ENCODE measurements around the gene KCNIP1.

KCNIP1 gene

DNA sequence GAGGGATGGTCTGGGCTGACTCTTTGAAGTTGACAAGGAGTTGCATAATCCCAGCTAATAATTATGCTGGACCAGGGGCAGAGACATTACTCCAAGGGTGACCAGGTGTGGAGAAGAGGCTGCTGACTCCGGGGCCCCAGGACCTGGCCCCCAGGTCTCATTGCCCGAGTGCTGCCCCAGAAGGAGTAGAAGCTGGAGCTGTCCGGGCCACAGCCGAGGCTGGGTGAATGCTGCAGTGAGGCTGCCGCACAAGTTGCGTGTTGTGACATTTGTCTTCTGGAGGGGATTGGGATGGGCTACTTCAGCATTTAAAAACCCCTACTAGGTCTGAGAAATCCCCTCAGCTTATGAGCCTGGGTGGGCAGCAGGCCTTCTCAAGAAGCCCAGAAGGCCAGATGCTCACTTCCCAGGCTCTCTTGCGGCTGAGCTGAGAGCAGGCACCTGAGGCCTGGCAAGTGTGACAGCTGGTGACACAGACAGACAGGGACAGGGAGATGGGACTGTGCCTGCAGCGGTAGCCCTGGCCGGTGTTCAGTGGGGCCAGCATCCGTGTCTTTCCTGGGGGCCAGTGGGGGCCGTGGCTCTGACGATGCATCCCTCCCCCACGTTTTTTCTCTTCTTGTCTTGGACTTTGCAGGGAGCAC is 122.8 kb downstream of the KCNIP1 start:
- no peak for DNase-seq (ENCODE audit: low read depth in 2 of 3, low spot score in 1 of 3)

DNA sequence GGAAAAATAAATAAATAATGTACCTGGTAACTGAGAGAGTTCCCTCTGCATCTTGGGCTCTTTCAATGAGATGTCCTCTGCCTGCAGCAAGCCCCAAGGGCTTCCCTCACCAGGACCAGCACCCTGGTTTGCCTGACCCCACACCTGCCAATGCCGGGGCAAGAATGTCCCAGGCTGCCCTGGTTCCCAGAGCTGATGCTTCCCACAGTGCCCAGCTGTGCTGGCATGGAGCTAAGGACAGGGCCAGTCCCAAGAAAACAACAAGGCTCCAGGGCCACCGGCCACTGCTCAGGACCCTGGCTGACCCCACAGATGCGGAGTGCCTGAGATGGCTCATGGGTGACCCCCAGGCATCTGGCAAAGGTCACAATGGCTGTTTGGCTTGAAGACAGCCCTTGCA is 123.5 kb downstream of the KCNIP1 start:
- DNase-seq (ENCODE audit: low read depth in 2 of 3, low spot score in 1 of 3) = no peak

GRCh38 chr5:170628028-170628427 is 124.2 kb downstream of the KCNIP1 start:
- no peak for DNase-seq (ENCODE audit: low read depth in 2 of 3, low spot score in 1 of 3)

GRCh38 chr5:170628691-170629565 is 125.1 kb downstream of the KCNIP1 start:
- DNase-seq (ENCODE audit: low read depth in 2 of 3, low spot score in 1 of 3) = no peak

DNA sequence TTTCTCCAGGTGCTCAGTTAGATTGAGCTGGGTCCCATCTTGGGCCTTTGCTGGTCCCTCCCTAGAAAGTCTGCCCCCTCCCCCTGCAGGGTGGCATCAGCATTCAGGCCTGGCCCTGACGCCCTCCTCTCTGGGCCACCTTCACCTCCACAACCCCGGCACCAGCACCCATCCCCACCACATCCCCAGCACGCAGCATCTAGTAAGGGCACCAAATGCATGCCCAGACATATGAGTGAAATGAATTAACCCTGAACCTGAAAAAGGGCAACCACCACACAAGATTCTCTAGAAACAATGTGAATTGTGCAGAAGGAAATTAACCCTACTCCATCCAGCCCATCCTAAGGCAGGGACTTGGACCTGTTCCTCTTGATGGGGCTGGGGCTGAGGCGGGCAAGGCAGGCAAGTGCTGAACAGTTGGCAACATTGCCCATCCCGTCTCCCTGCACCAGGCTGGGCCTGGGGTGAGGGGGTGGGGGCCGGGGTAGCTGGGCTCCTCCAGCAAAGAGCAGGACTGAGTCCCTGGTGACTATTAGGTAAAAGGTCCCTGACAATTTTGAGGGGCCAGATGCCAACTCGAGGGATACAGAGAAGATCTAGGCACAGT is 125.9 kb downstream of the KCNIP1 start:
- DNase-seq (ENCODE audit: low read depth in 2 of 3, low spot score in 1 of 3) = no peak

- no peak for DNase-seq (ENCODE audit: low read depth in 2 of 3, low spot score in 1 of 3)
Measured at GRCh38 chr5:170630226-170630625, 126.4 kb downstream of the KCNIP1 start.

- no peak for DNase-seq (ENCODE audit: low read depth in 2 of 3, low spot score in 1 of 3)
Measured at GRCh38 chr5:170630711-170631141, 126.9 kb downstream of the KCNIP1 start.

- no peak for DNase-seq (ENCODE audit: low read depth in 2 of 3, low spot score in 1 of 3)
Measured at GRCh38 chr5:170631466-170632195, 127.8 kb downstream of the KCNIP1 start.

DNA sequence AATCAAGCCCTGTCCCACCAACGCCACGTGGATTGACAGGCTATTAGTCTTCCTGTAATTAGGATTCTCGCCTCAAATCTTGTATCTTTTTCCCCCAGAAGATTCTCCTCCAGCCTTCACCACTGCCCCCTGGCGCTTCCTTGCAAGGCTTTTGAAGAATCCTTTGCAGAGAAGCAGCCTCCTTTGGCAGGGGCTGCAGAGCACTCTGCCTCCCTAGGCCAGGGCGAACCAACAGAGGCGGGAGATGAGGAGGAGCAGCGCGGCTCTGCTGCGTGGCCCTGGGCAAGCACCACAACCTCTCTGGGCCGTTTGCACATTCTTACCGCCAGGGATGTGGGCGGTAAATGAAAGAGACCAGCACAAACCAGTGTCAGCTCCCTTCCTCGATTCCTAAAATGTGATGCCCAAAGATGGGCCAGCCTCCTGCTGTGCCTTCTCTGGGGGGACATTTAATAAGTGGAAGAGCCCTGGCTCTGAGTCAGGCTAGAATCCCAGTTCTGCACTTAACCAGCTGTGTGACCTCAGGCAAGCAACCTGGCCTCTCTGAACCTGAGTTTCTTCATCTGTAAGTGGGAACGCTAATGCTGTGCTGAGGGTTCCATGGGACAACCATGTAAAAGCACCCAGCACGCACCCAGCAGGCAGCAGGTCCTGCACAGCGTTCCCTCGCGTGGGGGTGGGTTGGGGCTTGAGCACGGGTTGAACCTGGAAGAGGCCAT is 128.6 kb downstream of the KCNIP1 start:
- DNase-seq (ENCODE audit: low read depth in 2 of 3, low spot score in 1 of 3) = no peak

GRCh38 chr5:170632985-170633234 is 129.1 kb downstream of the KCNIP1 start:
- DNase-seq (ENCODE audit: low read depth in 2 of 3, low spot score in 1 of 3) = peak; percentile 25 to 57 (median 36)

DNA sequence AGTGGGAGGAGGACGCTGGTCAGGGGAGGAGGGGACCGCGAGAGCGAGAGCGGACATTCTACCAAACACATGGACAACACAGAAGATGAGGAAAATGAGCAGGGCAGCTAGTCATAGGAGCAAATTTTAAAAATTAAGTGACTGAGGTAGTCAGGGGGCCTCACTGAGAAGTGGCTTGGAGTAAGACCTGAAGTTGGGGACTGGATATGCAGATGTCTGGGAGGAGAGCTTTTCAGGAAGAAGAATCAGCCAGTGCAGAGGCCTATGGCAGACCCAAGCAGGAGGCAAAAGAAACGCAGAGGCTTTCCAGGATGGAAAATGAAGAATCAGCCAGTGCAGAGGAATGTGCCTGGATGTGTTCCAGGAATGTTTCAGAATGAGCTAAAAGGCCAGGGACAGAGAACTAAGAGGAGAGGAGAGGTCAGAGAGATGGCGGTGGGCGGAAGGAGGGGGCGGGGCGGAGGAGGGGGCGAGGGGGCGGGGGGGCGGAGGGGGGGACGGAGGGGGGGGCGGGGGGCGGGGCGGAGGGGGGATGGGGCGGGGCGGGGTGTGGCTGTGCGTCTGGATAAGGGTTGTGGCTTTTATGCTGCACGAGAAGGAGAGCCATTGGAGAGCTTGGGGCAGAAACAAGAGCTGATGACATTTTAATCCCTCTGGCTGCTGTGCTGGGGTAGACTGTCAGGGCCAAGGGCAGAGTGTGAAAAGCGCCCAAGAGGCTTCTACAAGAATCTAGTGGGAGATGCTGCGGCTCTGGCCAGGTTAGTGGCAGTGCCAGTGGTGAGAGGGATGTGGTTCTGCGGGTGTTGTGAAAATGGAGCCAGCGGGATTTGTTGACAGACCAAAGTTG is 129.6 kb downstream of the KCNIP1 start:
- no peak for DNase-seq (ENCODE audit: low read depth in 2 of 3, low spot score in 1 of 3)

DNA sequence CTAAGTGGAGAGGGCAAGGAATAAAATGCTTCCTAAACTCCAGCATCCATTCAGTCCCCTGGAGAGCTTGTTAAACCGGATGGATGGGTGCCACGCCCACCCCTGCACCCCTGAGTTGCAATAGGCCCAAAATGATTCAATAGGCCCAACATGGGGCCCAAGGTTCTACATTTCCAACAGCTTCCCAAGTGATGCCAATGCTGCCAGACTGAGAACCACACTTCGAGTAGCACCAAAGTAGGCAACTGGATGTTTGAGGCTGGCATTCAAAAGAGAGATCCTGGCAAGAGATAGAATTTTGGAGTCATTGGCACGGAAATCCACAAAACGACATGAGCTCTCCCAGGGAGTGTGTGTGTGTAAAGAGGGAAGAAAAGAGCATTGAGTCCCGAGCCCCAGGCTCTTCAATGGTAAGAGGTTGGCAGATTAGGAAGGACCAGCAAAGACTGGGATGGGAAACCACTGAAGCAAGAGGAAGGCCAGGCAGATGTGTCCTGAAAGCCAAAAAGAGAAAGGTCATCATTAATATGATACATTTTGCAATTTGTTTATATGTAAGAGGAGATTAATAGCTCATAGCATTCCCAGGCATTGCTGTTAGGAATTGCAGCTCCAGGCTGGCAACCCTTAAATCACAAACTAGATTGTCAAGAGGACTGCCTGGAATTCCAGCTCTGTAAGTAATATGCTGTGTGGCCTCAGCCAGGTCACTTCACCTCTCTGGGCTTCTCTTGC is 130.6 kb downstream of the KCNIP1 start:
- DNase-seq (ENCODE audit: low read depth in 2 of 3, low spot score in 1 of 3) = no peak

DNA sequence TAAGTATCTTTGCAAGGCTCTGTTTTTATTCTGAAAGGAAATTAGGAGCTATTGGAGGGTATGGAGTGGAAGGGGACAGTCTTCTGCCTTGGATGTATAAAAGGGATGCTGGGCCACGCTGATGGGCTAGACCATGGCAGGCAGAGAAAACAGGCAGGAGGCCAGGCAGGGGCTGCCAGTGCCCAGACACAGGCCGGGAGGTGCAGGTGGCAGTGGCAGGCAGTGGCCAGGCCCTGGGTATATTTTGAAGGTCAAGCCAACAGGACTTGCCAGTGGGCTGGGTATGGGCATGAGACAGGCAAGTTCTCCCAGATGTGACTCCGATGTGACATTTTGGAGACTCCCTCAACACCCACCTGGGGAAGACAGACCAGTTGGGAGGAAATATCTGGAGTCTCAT is 131.9 kb downstream of the KCNIP1 start:
- no peak for DNase-seq (ENCODE audit: low read depth in 2 of 3, low spot score in 1 of 3)

DNA sequence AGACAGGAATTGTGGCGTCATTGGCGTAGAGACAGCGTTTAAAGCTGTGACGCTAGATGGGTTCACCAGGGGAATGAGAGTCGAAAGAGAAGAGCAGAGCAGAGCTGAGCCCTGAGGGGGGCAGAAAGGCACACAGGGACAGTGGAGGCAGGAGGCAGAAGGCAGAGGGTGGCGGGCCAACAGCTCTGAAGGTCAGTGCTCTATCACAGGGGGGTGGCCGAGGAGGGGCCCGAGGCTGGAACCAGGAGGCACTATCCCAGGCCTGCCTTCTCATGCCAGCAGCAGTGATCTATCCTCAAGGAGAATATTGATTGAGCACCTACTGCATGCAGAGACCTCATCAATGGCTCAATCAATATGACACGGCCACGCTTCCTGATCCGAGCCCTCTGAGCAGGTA is 132.4 kb downstream of the KCNIP1 start:
- DNase-seq (ENCODE audit: low read depth in 2 of 3, low spot score in 1 of 3) = no peak

- DNase-seq (ENCODE audit: low read depth in 2 of 3, low spot score in 1 of 3) = no peak
Measured at GRCh38 chr5:170636801-170637477, 133.1 kb downstream of the KCNIP1 start.

- DNase-seq (ENCODE audit: low read depth in 2 of 3, low spot score in 1 of 3) = no peak
Measured at GRCh38 chr5:170638051-170638450, 134.2 kb downstream of the KCNIP1 start.

DNA sequence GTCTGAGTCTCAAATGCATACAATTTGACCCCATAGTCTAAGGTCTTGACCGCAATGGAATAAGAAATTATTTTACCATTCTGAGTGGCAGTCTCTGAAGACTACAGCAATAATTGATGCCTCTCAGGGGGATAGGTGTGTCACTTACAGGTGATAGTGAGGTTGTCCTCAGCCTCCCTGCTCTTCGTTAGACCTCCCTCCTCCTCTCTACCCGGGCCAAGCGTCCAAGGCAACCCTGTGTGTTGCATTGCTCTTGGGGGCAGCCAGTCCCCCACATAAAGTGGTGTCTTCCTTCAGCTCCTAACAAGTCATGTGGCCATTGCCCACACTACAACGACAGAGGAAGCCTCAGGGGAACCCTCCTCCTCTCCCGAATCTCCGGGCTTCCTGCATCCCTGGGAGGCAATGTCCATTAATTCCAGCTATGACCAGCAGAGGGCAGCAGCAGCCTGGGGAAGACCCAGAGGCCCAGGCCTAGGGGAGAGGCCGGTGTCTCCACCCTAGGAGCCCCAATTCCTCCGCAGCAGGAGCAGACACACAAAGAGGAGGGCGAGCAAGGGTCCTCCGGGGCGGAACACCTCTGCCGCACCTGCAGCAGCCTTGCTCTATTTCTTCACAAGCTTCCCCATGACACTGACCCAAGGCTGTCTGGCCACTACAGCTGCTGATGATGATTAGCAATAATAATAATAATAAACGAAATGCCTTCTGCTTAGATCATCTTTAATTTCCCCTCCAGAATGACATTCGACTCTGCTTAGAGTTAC is 134.8 kb downstream of the KCNIP1 start:
- peak; percentile 52 to 78 (median 69) for DNase-seq (ENCODE audit: low read depth in 2 of 3, low spot score in 1 of 3)

DNA sequence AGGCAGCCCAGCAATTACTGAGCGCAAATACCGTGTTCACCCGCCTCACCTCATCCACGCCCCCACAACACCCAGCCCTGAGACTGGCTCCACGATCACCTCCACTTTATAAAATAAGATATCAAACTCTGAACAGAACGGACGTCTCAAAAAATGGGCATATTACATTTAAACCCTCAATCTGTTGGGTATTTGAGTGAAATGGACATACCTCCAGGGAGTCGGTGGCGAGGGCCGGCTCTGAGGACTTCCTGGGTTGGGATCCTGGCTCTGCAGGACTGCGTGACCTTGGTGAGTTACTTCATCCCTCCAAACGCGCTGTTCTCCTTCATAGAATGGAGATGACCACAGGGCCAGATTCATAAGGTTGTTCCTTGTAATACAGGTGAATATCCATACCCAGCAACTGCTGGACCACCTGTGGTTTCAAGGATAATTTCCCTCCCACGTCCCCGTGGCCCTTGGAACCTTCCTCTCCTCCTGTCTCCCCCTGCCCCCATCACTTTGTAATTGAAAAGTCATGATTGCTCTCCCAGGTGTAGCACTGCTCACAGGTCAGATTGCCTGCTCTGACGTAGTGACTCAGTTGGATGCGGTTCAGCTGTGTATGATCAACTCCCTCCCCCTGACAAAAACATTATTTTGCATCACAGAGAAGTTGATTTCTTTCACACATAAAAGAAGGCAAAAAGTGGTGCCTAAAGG is 135.6 kb downstream of the KCNIP1 start:
- DNase-seq (ENCODE audit: low read depth in 2 of 3, low spot score in 1 of 3) = no peak
